Activated CD8-positive, alpha-beta memory T cell treated with anti-CD3 and anti-CD28 coated beads, Interleukin-2, amount 50 U/mL, for 48 hours (primary cell): Measurements from ENCODE around the gene FOXR1.
"Not testable (repeated sequence)": the region's sequence is repeated elsewhere in the genome, so short reads cannot be mapped to it uniquely, and the experiment has no call there.

Experiments
- DNase-seq: peaks from one replicate; pipeline ENCODE4 v3.0.0-alpha.2; 2020

Gene FOXR1

DNA sequence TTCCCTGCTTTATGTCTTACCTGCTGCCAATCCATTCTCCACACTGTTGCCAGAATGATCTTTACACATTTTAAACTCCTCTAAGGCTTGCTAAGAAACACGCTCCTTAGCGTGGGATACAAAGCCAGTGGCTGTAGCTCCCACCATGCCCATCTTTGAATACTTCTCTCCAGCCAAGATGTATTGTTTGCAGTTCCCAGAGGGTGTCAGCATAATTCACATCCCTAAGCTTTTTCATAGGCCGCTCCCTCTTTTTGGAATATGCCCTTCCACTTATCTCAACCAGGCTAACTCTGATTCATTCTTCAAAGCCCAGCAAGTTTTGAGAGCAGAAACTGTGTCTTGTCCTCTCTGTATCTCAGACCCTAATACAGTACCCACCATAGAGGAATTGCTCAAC is 23.6 kb upstream of the FOXR1 start:
- DNase-seq, result no peak

DNA sequence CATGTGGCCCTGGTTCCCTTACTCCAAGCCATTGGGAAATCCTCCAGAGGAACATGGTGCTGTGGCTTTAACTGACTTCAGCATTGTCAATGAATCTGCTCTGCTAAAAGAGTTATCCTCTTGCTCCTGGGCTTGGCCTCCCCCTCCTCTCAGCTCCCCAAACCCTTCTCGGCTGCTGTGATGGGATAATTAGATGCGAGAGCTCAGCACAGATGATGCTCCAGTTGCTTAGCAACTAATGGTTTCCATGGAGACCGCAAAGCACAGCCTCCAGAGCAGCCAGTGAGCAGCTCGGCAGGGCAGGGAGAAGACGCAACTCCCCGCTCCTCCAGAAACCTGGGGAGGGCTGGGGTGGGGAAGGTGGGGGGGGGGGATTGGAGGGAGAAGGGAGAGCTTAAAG is 18.3 kb upstream of the FOXR1 start:
- no peak for DNase-seq

- not testable (repeated sequence) for DNase-seq
Measured at GRCh38 chr11:118953976-118954375, 17.6 kb upstream of the FOXR1 start.

GRCh38 chr11:118956094-118956846 is 15.3 kb upstream of the FOXR1 start, which contains the start of gene UPK2:
Gene UPK2 (plus strand): TSS chr11:118956298. CDS start chr11:118956351, 53 bp downstream.
- DNase-seq, result peak; percentile 96

- DNase-seq, result no peak
Measured at GRCh38 chr11:118956847-118957469, 14.6 kb upstream of the FOXR1 start.

DNA sequence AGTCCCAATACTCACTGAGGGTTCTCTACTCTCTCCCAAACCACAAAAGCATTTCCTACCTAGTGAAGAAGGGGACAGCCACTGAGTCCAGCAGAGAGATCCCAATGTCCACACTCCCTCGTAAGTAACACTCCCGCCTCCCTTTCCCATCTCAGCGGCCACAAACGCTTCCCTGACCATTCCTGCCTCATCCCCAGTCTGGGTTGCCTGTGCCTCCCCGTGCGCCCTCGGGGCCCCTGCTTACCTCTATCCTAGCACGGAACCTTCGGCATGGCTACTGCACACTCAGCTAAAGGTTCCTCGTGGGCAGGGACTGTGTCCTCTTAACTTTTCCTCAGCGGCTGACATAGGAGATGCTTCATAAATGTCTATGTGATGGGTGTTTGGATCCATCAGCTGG is 14.0 kb upstream of the FOXR1 start:
- no peak for DNase-seq

DNA sequence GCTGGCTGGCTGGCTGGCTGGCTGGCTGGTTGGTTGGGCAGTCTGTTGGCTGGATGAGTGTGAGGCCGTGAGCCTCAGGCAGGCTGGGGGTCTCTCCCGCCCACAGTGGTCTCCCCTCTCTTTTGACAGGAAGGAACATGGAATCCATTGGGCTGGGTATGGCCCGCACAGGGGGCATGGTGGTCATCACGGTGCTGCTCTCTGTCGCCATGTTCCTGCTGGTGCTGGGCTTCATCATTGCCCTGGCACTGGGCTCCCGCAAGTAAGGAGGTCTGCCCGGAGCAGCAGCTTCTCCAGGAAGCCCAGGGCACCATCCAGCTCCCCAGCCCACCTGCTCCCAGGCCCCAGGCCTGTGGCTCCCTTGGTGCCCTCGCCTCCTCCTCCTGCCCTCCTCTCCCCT is 13.6 kb upstream of the FOXR1 start:
- DNase-seq, result no peak

- DNase-seq, result no peak
Measured at GRCh38 chr11:118958577-118958976, 13.0 kb upstream of the FOXR1 start.

- no peak for DNase-seq
Measured at GRCh38 chr11:118961189-118961588, 10.4 kb upstream of the FOXR1 start.

DNA sequence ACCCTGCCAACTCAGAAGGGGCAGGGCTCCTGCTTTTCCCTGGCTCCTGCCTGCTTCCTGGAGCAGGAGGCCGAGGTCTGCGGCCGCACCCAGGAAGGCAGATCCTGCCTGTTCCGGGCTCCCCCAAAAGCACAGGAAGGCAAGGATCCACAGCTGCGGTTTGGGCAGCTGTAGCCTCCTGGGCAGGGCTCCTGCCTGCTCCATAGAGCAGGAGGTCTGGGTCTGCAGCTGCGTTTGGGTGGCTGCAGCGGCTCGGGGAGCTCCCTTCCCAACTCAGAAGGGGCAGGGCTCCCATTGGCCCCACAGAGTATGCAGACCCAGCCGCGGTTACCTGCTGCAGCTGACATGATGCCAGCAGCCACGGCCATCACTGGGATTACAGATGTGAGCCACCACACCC is 10.0 kb upstream of the FOXR1 start:
- no peak for DNase-seq

DNA sequence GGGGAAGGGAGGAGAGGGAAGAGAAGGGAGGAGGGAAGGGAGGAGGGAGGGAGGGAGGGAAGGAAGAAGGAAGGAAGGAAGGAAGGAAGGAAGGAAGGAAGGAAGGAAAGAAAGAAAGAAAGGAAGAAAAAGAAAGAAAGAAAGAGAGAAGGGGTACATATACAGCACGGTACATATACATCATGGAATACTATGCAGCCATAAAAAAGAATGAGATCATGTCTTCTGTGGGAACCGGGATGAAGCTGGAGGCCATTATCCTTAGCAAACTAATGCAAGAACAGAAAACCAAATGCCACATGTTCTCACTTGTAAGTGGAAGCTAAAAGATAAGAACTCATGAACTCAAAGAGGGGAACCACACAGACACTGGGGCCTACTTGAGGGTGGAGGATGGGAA is 2.1 kb upstream of the FOXR1 start:
- DNase-seq, result not testable (repeated sequence)

GRCh38 chr11:118973985-118974384 is 2.4 kb downstream of the FOXR1 start:
- no peak for DNase-seq

DNA sequence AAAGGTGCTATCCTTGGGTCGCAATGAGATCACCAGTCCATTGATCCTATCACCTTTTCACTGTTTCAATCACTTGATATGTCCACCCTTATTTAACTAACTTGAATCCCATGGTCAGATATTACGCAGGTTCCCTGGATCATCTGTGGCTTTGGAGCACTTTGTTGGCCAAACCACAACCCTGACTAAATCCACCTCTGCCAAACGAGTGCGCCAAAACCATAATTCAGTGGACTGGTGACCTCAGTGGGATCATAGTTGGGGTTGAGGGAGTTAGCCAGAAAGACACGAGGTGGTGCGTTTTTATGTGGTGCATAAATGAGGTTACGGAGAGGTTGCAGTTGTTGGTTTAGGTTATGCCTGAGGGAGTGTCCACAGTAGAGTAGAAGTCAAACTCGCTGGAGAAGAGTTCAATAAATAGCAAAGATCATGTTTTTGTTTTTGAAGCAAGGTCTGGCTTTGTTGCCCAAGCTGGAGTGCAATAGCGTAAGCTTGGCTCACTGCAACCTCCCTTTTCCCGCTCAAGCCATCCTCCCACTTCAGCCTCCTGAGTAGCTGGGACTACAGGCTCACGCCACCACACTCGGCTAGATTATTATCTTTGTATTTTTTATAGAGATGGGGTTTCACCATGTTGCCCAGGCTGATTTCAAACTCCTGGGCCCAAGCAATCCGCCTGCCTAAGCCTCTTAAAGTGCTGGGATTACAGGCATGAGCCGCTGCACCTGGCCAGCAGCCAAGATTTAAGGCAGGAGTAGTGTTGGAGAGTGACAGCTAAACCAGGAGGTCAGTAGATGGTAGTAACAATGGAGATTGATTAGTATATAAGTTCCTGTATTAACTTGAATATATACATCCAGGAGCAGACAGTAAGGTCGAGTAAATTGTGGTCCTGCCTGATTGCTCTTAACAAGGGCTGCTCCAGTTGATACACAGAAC is 4.5 kb downstream of the FOXR1 start:
- DNase-seq, result no peak

DNA sequence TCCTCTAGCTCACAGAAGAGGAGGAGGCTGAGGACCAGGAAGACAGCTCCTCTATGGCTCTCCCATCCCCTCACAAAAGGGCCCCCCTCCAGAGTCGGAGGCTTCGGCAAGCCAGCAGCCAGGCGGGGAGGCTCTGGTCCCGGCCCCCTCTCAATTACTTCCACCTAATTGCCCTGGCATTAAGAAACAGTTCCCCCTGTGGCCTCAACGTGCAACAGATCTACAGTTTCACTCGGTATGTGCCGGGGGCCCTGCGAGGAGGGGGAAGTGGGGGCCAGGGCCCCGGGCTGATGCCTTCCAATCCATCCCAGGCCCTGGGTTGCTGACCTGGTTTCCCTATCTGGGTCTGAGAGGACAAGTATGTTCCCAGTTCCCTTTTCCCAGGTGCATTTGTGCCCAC is 7.9 kb downstream of the FOXR1 start:
- no peak for DNase-seq

GRCh38 chr11:118980191-118980881 is 8.8 kb downstream of the FOXR1 start:
- no peak for DNase-seq

- DNase-seq, result not testable (repeated sequence)
Measured at GRCh38 chr11:118984337-118984736, 12.8 kb downstream of the FOXR1 start.

- no peak for DNase-seq
Measured at GRCh38 chr11:118984825-118985224, 13.3 kb downstream of the FOXR1 start.

DNA sequence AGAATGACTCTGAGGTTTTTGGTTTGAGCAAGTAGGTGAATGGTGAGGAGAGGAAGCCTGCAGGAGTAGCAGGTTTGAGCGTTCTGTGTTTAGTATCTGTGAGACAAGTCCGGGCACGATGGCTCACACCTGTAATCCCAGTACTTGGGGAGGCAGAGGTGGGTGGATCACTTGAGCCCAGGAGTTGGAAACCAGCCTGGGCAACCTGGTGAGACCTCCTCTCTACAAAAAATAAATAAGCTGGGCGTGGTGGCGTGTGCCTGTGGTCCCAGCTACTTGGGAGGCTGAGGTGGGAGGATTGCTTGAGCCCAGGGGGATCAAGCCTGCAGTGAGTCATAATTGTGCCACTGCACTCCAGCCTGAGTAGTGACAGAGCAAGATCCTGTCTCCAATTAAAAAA is 16.7 kb downstream of the FOXR1 start:
- no peak for DNase-seq

DNA sequence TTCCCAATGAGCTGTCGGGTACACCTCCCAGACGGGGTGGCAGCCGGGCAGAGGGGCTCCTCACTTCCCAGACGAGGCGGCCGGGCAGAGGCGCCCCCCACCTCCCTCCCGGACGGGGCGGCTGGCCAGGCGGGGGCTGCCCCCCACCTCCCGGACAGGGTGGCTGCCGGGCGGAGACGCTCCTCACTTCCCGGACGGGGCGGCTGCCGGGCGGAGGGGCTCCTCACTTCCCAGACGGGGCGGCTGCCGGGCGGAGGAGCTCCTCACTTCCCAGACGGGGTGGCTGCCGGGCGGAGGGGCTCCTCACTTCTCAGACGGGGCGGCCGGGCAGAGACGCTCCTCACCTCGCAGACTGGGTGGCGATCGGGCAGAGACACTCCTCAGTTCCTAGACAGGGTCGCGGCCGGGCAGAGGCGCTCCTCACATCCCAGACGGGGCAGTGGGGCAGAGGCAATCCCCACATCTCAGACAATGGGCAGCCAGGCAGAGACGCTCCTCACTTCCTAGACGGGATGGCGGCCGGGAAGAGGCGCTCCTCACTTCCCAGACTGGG is 20.0 kb downstream of the FOXR1 start:
- not testable (repeated sequence) for DNase-seq

DNA sequence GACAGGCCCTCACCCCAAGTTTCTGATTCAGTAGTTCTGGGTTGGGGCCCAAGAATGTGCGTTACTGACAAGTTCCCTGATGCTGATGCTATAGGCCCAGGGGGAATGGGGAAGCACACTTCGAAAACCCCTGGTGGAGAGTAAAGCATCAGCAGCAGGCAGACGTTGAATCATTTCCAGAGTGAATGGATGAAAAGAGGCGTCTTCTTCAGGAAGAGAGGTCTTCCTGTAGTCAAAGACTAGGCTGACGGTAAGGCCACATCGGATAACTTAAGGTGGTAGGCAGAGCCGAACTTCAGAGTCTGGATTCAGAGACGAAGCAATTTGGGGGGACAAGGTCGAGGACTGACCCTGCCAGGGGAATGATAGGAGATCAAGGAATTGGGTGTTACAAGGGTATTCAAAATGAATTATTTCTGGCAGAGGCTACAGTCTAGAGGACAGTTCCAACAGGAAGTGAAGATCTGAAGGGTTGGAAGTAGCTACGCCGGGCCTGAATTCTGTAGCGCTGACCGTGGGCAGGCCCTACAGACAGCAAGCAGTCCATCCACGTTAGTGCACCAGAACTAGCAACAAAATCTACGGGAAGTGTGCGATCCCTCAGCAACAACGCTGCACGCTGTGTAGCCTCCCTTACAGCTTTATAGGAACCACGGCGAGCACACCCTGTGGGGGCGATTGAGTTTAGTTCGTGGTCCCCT is 25.5 kb downstream of the FOXR1 start:
- DNase-seq, result peak; percentile 64

DNA sequence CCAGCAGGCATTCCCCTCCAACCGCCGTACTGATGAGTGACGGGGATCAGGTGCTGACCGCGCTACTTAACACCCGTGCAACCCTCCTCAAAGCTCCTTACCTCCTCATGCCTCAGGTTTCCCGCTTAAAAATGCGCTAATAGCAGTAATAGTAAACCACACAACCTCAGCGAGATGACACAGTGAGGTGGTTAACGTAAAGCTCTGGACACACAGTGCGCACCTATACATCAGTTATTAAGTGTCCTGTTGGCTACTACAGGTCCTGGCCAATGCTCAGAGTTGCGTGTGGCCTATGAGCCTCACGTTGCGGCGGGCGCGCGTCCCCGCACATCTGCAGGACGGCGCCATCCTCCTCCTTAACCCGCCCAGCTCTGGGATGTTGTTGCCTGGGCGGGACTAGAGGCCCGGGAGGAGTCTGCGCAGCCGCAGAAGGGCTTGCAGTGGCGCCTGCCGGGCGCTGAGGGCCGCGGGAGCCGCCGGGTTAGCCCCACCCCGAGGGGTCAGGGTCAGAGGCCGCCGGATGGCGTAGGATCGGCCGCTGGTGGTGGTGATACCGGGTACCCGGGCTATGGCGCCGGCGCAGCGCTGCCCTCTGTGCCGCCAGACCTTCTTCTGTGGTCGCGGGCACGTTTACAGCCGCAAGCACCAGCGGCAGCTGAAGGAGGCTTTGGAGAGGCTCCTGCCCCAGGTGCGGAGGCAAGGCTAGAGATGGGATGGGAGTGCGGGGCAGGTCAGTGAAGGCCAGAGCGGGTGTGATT is 26.2 kb downstream of the FOXR1 start, which contains the start of gene CENATAC:
Gene CENATAC, plus strand, starts transcription at position 512 of the 761 bp plus-strand sequence. Its CDS starts 60 bp downstream, at position 572.
- peak; percentile 97 for DNase-seq
